Mammary epithelial cell (primary cell): Measurements from ENCODE around the gene KSR2.

Source experiments
- CTCF ChIP-seq, 2 donors: IDR thresholded peaks in 1 of 2; conservative IDR thresholded peaks in 1 of 2; 2 replicates each; pipeline ENCODE4 v1.5.1; 2011 to 2012; ENCODE audit warnings: inconsistent platforms in 2 of 2, low read length in 2 of 2, mild to moderate bottlenecking in 2 of 2, control low read depth in 1 of 2, low read depth in 1 of 2; ENCODE audit not compliant: insufficient read depth in 1 of 2; ENCODE audit errors: extremely low read depth in 1 of 2
- EZH2 ChIP-seq: IDR thresholded peaks from 2 replicates; pipeline ENCODE4 v1.6.1; 2012; ENCODE audit warnings: low read length, inconsistent platforms, borderline replicate concordance

- TF ChIP-seq CTCF (conservative IDR thresholded peaks at IDR 0.05 in 1 of 2, IDR thresholded peaks at IDR 0.05 in 1 of 2; ENCODE audit: extremely low read depth in 1 of 2, insufficient read depth in 1 of 2, low read depth in 1 of 2, low read length in 2 of 2): no peak
- no peak for TF ChIP-seq EZH2
These were observed 441.9 kb downstream of the KSR2 start for GRCh38 chr12:117526757-117527478.
